H1 (cell line): ENCODE measurements around the gene ZBED4. TPM values are rescaled to one million over a fixed set of nuclear protein-coding genes. Genes with fewer than 3 reads are reported as not detected.
A peak's percentile ranks its signal among the peaks of the same experiment; 100 is the strongest.

ENCODE experiments used
- BCL11A ChIP-seq, 2 experiments: IDR thresholded peaks; one replicate each; pipeline ENCODE4 v1.6.1; 2011; ENCODE audit warnings: low read depth in 2 of 2, low read length in 2 of 2, mild to moderate bottlenecking in 2 of 2
- CBX8 ChIP-seq: fragments of 300-800, 300-1000 bp; sonication (generic); IDR thresholded peaks from 2 replicates; pipeline ENCODE4 v1.7.1; 2016; ENCODE audit warnings: low read depth, low read length, borderline replicate concordance
- JUN ChIP-seq: IDR thresholded peaks from 2 replicates; pipeline ENCODE4 v1.6.1; 2011; ENCODE audit warnings: low read depth, mild to moderate bottlenecking, improper control_type of control experiment, low read length
- PHF8 ChIP-seq: fragments of 200-600 bp; sonication (generic); conservative IDR thresholded peaks from 2 replicates; pipeline ENCODE4 v1.7.1; 2012; ENCODE audit warnings: low read depth, mild to moderate bottlenecking, inconsistent platforms, low read length, moderate library complexity
- RAD21 ChIP-seq, 2 experiments: IDR thresholded peaks in 1 of 2; conservative IDR thresholded peaks in 1 of 2; 2 replicates each; pipeline ENCODE4 v1.6.1; 2011; ENCODE audit warnings: low read depth in 2 of 2, low read length in 2 of 2, improper control_type of control experiment in 1 of 2, inconsistent platforms in 1 of 2, mild to moderate bottlenecking in 1 of 2, moderate library complexity in 1 of 2
- SRF ChIP-seq: IDR thresholded peaks from 2 replicates; pipeline ENCODE4 v1.6.1; 2011; ENCODE audit warnings: mild to moderate bottlenecking, low read depth, low read length, moderate library complexity
- TCF12 ChIP-seq: IDR thresholded peaks from 2 replicates; pipeline ENCODE4 v1.6.1; 2011; ENCODE audit warnings: low read depth, mild to moderate bottlenecking, low read length
- YY1 ChIP-seq: IDR thresholded peaks from 2 replicates; pipeline ENCODE4 v1.6.1; 2011; ENCODE audit warnings: low read depth, mild to moderate bottlenecking, low read length
- polyA plus RNA-seq, 7 experiments: library from polyadenylated mRNA; depleted of rRNA in 3 of 7; stranded (reverse) in 5 of 7; unstranded in 2 of 7; fragments of >200 nt in 5 of 7; fragments of 200-250 nt in 2 of 7; gene quantifications; 1 replicate in 5 of 7; 2 replicates in 1 of 7; 4 replicates in 1 of 7; pipeline versions ENCODE4 v1.2.1 to v1.2.3, GENCODE V29; 2011 to 2013; ENCODE audit warnings: missing spikeins in 2 of 7, mixed read lengths in 2 of 7
- total RNA-seq: library from RNA; stranded (reverse); fragmentation: NEBNext Ultra II Directional; extraction: Animal tissue kit (Norgen Biotek cat#: 25700); gene quantifications from 2 replicates; pipeline ENCODE4 v1.2.1, GENCODE V29; 2021

ZBED4 gene
- total and polyA plus RNA-seq, 2 of the 8 experiments (the other 6 are each of a cell fraction or from before 2014, with no cell fraction given), result 11.0 to 28.3 TPM

DNA sequence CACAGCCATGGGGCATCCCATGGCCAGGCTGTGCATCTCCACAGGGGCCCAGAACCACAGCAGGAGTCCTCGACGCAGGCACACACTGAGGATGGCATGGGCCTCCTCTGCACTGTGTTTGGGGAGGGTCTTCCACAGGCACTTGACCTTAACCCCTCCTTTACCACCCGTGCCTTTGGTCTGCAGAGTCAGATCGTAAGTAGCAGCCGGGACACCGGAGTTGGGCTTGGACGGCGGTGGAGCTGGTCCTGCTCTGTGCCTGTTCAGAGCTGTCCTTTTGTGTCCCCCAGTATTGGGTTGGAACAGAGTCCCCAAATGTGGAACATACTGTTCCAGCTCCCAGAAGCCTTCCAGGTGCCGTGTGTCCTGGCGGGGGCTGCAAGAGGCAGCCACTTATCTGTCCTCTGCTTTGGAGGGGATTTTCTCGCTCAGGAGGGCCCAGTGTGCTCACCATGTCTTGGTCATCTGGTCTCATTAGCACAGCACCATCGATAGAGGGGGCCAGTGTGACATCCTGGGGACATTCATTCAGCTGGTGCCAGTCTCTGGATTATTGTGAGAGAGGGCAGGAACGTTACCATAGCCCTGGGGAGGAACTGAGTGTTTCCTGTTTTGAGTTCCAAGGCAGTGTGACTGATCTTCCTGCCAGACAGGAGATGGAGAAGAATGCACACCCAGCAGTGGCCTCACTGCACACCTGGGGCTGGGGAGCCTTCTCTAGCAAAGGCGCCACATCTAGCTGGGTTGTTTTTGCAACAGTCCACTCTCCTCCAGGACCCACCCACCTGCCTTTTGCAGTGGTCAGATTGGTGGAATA, 77.2 kb downstream of the ZBED4 start (continued):
- TF ChIP-seq PHF8 (no peak), YY1 (no peak), CBX8 (no peak), TCF12 (no peak), JUN (no peak), BCL11A (IDR thresholded peaks at IDR 0.05; ENCODE audit: low read depth in 2 of 2, low read length in 2 of 2) (no peak), SRF (no peak), RAD21 (IDR thresholded peaks at IDR 0.05 in 1 of 2, conservative IDR thresholded peaks at IDR 0.05 in 1 of 2; ENCODE audit: low read depth in 2 of 2, low read length in 2 of 2) (peak; percentile 64 to 73)
